Natural killer cell (primary cell): ENCODE data around the gene ADAM10. TPM values are rescaled to one million over a fixed set of nuclear protein-coding genes. Genes with fewer than 3 reads are reported as not detected.

Experiments
- ATAC-seq, 3 donors: fragments of 150-1000 bp in 2 of 3; fragments of 200-7000 bp in 1 of 3; cut with Tn5 transposase; 1 replicate in 1 of 3; 2 replicates in 2 of 3; pipeline ENCODE4 v1.10.0; 2021; ENCODE audit warnings: mild to moderate bottlenecking in 2 of 3, moderate library complexity in 2 of 3
- DNase-seq, 2 donors: peaks; one replicate each; pipeline versions ENCODE4 v3.0.0 to v3.0.0-alpha.2; 2013 to 2021; ENCODE audit warnings: mixed read lengths in 1 of 2
- H3K27ac ChIP-seq: one replicate; pipeline ENCODE4 v1.5.1; 2013; ENCODE audit warnings: mild to moderate bottlenecking, low read length
- H3K27me3 ChIP-seq: one replicate; pipeline ENCODE4 v1.6.1; 2013; ENCODE audit warnings: low read length; ENCODE audit not compliant: control insufficient read depth, insufficient read depth
- H3K36me3 ChIP-seq: one replicate; pipeline ENCODE4 v1.6.1; 2013; ENCODE audit warnings: low read length; ENCODE audit not compliant: control insufficient read depth, insufficient read depth
- H3K4me1 ChIP-seq: one replicate; pipeline ENCODE4 v1.6.1; 2013; ENCODE audit warnings: low read length; ENCODE audit not compliant: control insufficient read depth, insufficient read depth
- H3K4me3 ChIP-seq: one replicate; pipeline ENCODE4 v1.5.1; 2013; ENCODE audit warnings: low read length
- H3K9me3 ChIP-seq: one replicate; pipeline ENCODE4 v1.6.1; 2013; ENCODE audit warnings: low read length; ENCODE audit not compliant: control insufficient read depth, insufficient read depth
- H3K27ac Mint-ChIP-seq, 2 donors: one replicate each; pipeline ENCODE4 v1.8.0; 2022; ENCODE audit warnings: mild to moderate bottlenecking in 2 of 2, mixed read lengths in 2 of 2, moderate library complexity in 1 of 2
- H3K27me3 Mint-ChIP-seq, 2 donors: one replicate each; pipeline ENCODE4 v1.8.0; 2022; ENCODE audit warnings: low read depth in 2 of 2, mixed read lengths in 2 of 2
- H3K36me3 Mint-ChIP-seq: one replicate; pipeline ENCODE4 v1.8.0; 2022; ENCODE audit warnings: mixed read lengths
- H3K4me1 Mint-ChIP-seq, 2 donors: one replicate each; pipeline ENCODE4 v1.8.0; 2022; ENCODE audit warnings: mixed read lengths in 2 of 2
- H3K4me3 Mint-ChIP-seq: one replicate; pipeline ENCODE4 v1.8.0; 2022; ENCODE audit warnings: mild to moderate bottlenecking, moderate library complexity, mixed read lengths
- H3K9me3 Mint-ChIP-seq, 2 donors: one replicate each; pipeline ENCODE4 v1.8.0; 2022; ENCODE audit warnings: mixed read lengths in 2 of 2
- WGBS: methylation state at CpG from one replicate; pipeline ENCODE4 v1.1.7; 2013; ENCODE audit warnings: missing lambda C conversion rate; ENCODE audit not compliant: insufficient coverage; 5-methylcytosine and 5-hydroxymethylcytosine counted together
- intact Hi-C: fragments of 100-400 bp; cut with micrococcal nuclease; formaldehyde crosslinking; loops from one replicate; pipeline ENCODE4 v1.14.2; 2022
- total RNA-seq, 4 donors: library from RNA; stranded (reverse); fragments of 120-200 nt in 1 of 4; gene quantifications; one replicate each; pipeline versions ENCODE4 v1.2.3 to v1.2.4, GENCODE V29; 2013 to 2022
- TF ChIP-seq, protein P1 (sequence below): fragments of 200-600 bp; IDR thresholded peaks from one replicate; pipeline ENCODE4 v1.8.0; 2022; ENCODE audit warnings: antibody characterized with exemption

Gene ADAM10
- total RNA-seq, 3 donors from 2014 or later (not counting 1 experiment from before 2014, with no cell fraction given), result 223 to 297 (median 259) TPM

DNA sequence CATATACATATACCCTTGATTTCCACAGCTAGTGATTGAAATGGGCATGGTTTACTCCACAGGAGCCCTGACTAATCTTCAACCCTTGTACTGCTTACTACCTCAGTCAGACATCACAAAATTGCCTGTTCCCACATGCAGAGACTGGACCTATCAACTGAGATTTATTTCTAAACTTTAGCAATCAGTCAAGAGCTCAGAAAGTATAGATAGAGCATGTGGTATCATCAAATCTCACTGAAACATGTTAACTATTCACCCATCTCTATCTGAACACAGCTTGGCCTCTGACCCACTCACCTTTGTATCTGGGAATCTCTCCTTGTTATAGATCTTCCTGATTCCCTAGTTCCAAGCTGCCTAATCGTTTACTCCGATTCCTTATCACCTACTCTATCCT lies 14.6 kb downstream of the ADAM10 start:
- Mint-ChIP-seq H3K36me3 (no peaks in the 10 kb centered on the region), H3K9me3 (no peaks in the 10 kb centered on the region), H3K27ac (peak overlapping the region; percentile 24 to 83), H3K4me1 (peaks cover 84 to 86% of the 10 kb centered on the region in 2 donors), H3K4me3 (no peak overlapping the region), H3K27me3 (no peaks in the 10 kb centered on the region)
- 94% methylated on average over 2 of the region's 2 CpGs for WGBS
- Histone ChIP-seq H3K27ac (no peak overlapping the region), H3K4me3 (no peak overlapping the region), H3K4me1 (peaks cover 10% of the 10 kb centered on the region), H3K9me3 (no peaks in the 10 kb centered on the region), H3K27me3 (no peaks in the 10 kb centered on the region), H3K36me3 (no peaks in the 10 kb centered on the region)
- ATAC-seq (no peak), DNase-seq (no peak)
- TF ChIP-seq, protein P1, sequence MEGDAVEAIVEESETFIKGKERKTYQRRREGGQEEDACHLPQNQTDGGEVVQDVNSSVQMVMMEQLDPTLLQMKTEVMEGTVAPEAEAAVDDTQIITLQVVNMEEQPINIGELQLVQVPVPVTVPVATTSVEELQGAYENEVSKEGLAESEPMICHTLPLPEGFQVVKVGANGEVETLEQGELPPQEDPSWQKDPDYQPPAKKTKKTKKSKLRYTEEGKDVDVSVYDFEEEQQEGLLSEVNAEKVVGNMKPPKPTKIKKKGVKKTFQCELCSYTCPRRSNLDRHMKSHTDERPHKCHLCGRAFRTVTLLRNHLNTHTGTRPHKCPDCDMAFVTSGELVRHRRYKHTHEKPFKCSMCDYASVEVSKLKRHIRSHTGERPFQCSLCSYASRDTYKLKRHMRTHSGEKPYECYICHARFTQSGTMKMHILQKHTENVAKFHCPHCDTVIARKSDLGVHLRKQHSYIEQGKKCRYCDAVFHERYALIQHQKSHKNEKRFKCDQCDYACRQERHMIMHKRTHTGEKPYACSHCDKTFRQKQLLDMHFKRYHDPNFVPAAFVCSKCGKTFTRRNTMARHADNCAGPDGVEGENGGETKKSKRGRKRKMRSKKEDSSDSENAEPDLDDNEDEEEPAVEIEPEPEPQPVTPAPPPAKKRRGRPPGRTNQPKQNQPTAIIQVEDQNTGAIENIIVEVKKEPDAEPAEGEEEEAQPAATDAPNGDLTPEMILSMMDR, result no peak
- intact Hi-C loops, result no loop called here

DNA sequence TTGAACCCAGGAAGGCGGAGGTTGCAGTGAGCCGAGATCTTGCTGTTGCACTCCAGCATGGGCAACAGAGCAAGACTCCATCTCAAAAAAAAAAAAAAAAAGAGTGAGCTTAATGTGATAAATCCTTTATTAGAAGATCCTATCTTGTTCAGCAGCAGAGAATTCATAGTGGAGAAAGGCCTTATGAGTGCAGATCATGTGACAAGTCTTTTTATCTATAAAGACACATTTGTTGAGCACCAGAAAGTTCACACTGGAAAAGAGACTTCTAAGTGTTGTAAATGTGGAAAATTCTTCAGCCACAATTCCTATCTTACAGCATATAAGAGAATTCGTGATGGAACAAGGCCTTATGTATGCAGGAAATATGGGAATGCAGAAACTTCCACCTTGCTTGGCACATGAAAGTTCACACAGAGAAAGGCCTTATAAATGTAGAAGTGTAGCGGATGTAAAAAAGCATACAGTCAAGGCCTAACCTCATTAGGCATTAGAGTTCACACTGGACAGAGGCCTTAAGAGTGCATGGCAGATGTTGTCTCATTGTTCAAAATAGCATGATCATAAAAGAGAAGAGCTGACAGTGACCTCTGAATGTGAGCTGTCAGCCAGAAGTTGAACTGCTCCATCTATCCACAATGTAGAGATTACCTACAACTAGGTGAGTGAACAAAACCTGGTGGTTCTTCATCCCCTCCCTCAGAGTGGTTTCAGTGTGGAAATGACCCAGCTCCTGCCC lies 16.7 kb downstream of the ADAM10 start:
- Histone ChIP-seq H3K27me3 (no peaks in the 10 kb centered on the region), H3K4me1 (peaks cover 10% of the 10 kb centered on the region), H3K4me3 (no peak overlapping the region), H3K27ac (no peak overlapping the region), H3K36me3 (peaks cover 6% of the 10 kb centered on the region), H3K9me3 (no peaks in the 10 kb centered on the region)
- Mint-ChIP-seq H3K4me3 (no peak overlapping the region), H3K36me3 (no peaks in the 10 kb centered on the region), H3K27me3 (no peaks in the 10 kb centered on the region), H3K9me3 (no peaks in the 10 kb centered on the region), H3K4me1 (peaks cover 77 to 82% of the 10 kb centered on the region in 2 donors), H3K27ac (peak overlapping the region; percentile 81 to 92)
- TF ChIP-seq, protein P1, result no peak
- no peak for ATAC-seq
- no peak for DNase-seq
- 96% methylated on average over 3 of the region's 4 CpGs for WGBS
- intact Hi-C loops, result no loop called here

DNA sequence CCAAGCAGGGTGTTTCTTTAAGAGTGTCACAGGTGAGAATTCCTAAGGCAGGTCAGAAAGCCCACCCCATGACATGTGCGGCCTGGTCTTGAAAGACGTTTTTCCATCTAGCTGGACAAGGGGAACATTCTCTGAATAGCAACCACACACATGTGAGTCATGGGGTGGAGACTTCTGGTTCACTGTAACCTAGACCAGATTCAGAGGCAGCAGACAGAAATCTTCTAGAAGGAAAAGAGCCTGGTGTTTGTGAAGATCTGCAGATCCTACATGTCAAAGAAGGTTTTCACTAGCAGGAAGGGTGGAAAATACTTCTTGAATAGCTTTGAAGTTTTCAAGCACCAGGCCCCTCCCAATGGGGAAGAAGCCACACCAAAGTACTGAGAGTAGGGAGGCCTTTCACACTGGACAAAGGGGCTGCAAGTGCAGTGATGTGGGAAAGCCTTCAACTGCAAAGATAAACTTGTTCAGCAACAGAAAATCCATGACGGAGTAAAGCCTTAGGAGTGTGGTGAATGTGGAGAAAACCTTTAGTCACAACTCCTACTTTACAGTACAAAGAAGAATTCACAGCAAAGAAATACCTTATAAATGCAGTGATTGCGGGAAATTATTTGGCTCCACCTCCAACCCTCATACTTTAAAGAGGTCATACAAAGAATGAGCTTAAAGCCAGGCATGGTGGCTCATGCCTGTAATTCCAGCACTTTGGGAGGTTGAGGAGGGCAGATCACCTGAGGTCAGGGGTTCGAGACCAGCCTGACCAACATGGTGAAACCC lies 17.6 kb downstream of the ADAM10 start:
- H3K27ac ChIP-seq, result no peak overlapping the region
- Mint-ChIP-seq H3K27ac (peak overlapping the region; percentile 81 to 92), H3K36me3 (no peaks in the 10 kb centered on the region), H3K27me3 (no peaks in the 10 kb centered on the region), H3K4me3 (peak overlapping the region; percentile 72), H3K4me1 (peaks cover 69 to 79% of the 10 kb centered on the region in 2 donors), H3K9me3 (no peaks in the 10 kb centered on the region)
- TF ChIP-seq, protein P1, result no peak
- DNase-seq (no peak), ATAC-seq (peak; percentile 17 to 87 (median 71))
- intact Hi-C loops, result no loop called here
- no peaks in the 10 kb centered on the region for H3K27me3 ChIP-seq
- no peak overlapping the region for H3K4me3 ChIP-seq
- H3K4me1 ChIP-seq, result peaks cover 10% of the 10 kb centered on the region
- H3K36me3 ChIP-seq, result peaks cover 6% of the 10 kb centered on the region
- H3K9me3 ChIP-seq, result no peaks in the 10 kb centered on the region
- 73% methylated on average over 5 of the region's 5 CpGs for WGBS
